ENCODE measurements around the gene ADAMTS2.

The ADAMTS2 gene

DNA sequence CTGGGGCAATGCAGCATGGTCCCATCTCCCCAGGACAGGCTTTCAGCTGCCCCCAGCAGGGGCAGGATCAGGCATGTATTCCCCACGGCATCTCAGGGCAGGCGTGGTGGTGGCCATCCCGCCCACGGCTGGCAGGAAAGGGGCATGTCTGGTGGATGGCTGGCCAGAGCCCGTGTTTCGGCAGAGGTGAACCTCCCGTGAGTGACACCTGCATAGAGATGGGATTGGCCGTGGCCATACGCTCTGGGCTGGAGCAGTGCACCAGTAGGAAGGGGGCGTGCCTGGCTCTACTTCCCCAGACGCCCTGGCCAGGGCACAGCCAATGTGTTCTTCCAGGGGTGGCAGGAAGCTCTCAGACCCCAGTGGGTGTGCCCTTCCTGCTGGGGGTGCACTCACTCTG, 146.0 kb downstream of the ADAMTS2 start:
- TF ChIP-seq, protein P1, sequence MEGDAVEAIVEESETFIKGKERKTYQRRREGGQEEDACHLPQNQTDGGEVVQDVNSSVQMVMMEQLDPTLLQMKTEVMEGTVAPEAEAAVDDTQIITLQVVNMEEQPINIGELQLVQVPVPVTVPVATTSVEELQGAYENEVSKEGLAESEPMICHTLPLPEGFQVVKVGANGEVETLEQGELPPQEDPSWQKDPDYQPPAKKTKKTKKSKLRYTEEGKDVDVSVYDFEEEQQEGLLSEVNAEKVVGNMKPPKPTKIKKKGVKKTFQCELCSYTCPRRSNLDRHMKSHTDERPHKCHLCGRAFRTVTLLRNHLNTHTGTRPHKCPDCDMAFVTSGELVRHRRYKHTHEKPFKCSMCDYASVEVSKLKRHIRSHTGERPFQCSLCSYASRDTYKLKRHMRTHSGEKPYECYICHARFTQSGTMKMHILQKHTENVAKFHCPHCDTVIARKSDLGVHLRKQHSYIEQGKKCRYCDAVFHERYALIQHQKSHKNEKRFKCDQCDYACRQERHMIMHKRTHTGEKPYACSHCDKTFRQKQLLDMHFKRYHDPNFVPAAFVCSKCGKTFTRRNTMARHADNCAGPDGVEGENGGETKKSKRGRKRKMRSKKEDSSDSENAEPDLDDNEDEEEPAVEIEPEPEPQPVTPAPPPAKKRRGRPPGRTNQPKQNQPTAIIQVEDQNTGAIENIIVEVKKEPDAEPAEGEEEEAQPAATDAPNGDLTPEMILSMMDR (IDR thresholded peaks at IDR 0.05; ENCODE audit: insufficient read depth, missing control alignments): no peak
- DNase-seq (ENCODE audit: insufficient read length, low spot score) (no peak), FAIRE-seq (no peak)

DNA sequence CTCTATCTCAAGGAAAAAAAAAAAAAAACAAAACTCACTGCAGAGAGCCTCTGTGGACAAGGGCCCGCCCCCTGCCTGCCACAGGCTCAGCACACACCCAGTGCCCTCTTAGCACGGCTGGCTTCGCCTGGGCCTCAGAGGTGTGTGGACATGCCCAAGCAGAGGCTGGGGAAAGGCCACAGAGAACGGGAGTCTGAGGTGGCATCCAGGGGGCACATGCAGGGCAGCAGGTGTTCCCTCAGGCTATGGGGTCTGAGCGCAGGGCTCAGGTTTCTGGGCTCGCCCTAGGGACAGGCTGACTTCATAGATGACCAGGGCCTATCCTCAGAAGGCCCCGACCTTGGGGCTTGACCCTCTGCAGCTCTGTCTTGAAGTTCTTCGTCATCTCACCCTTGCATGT, 146.4 kb downstream of the ADAMTS2 start:
- no peak for DNase-seq (ENCODE audit: insufficient read length, low spot score)
- TF ChIP-seq, protein P1 (IDR thresholded peaks at IDR 0.05; ENCODE audit: insufficient read depth, missing control alignments): no peak
- FAIRE-seq: no peak

DNA sequence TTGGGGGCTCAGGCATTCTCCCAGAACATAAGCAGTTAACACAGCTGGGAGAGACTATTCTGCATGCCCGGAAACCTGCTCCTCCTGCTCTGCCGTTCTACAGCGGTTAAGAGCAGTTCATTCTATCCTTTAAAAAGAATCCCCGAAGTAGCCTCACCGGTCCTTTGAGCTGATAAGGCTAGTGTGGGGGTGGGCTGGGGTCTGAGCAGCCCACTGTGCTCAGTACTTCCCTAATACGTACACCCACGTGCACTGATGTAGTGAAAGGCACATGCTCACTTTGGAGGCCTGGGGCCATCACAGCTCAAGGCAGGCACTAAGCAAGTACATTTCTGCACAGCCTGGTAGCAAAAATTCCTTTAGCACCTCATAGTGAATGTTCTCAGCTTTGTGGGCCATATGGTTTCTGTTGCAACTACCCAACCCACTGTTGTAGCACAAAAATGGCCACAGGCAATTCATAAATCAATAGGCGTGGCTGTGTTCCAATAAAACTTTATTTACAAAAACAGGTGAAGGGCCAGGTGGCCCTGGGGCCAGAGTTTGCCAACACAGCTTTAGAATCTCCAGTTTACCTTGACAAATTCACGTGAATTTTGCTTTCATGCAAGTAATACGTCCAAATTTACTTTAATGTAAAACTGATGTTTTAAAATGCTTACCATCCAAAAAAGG, 148.7 kb downstream of the ADAMTS2 start:
- TF ChIP-seq, protein P1 (IDR thresholded peaks at IDR 0.05; ENCODE audit: insufficient read depth, missing control alignments): no peak
- FAIRE-seq (no peak), DNase-seq (ENCODE audit: insufficient read length, low spot score) (no peak)

DNA sequence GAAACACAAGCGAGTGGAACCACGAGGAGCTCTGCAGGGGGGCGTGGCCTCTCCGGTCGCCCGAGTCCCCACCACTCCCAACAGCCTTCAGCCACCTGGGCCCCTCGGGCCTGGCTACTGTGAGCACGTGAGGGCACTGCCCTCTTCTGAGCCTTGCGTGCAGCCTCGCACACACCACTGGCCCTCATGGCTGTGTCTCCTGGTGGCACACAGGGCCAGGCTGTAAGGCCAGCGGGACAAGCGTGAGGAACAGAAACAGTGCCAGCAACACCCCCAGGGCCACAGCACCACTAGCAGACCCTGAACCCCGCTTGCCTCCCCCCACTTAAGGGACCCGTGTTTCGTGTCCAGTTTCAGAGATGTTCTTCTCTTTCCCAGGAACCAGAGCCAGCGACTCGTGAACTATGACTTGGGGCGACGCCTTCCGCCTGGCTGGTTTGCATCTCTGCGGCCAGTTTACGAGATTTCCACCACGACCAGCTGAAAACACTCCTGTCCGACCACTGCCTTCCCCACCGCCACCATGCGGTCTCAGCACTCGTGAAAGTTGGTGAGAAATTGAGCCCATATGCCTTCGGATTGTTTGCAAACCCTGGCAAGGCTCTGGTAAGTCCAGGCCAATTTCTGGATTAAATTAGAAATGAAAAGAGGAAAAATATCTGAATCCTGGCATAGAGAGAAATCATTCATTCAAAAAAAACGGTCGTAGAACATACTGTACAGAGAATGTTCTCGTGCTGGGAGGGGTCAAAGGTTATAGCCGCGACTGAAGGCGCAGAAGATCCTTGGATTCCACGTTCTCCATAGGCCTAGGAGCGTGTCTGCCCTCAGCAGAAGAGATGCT, 149.5 kb downstream of the ADAMTS2 start:
- DNase-seq (ENCODE audit: insufficient read length, low spot score) (no peak), FAIRE-seq (no peak)
- TF ChIP-seq, protein P1 (IDR thresholded peaks at IDR 0.05; ENCODE audit: insufficient read depth, missing control alignments): no peak

DNA sequence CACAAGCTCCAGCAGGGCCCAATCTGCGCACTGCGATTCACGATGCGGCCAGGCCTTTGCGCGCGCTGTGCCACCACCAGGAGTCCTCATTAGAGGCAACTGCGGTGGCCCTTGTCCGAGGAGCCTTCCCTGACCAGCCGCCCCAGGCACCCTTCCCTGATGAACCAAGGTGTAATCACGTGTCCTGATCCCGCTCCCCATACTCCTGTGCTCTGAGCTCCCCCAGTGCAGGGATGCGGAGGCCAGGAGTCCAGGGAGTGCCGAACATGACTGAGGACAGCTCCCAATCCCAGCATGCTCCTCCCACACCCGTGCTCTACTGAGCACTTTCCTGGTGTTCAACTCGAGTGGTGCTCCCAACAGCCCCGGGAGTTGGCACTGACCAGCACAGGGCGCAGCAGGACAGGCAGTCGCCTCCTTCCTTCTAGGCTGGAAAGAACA, 150.3 kb downstream of the ADAMTS2 start:
- FAIRE-seq: no peak
- no peak for DNase-seq (ENCODE audit: insufficient read length, low spot score)
- TF ChIP-seq, protein P1 (IDR thresholded peaks at IDR 0.05; ENCODE audit: insufficient read depth, missing control alignments): no peak

DNA sequence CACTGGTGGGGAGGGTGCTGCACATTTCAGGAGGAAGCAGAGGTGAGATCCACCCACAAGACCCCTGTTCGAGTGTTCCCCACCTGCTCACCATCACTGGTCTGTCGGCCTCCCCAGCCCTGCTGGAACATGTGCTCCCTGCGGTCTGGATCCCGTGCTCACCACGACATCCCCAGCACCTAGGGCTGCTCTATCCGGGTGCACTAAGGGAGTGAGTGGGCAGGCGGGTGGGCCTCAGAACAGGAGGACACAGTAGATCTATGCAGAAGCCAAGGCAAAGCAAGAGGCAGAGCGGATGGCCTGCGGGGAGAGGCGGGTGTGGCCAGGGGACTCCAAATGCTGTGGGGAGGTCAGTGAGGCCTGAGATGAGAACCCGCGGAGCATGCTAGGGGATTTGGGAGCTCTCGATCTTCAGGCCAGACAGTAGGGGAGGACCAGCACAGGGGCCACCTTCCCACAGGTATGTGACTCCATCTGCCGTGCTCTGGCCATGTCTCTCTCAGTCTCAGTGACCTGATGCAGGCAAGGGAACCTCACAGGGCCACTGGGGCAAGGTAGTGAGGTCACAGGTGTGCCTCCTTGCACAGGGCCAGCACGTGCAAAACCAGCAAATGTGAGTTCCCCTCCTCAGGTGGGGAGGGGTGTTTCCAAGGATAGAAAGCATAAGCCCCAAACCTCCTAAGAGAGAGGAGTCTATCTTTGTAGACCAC, 150.9 kb downstream of the ADAMTS2 start:
- DNase-seq (ENCODE audit: insufficient read length, low spot score): no peak
- TF ChIP-seq, protein P1 (IDR thresholded peaks at IDR 0.05; ENCODE audit: insufficient read depth, missing control alignments): no peak
- FAIRE-seq: no peak
